Dendritic cell treated with granulocyte-macrophage colony-stimulating factor and Interleukin-4, amounts not matched to agents 40 ng/mL and 50 ng/mL, for 4 days (primary cell): Measurements from ENCODE around the gene GAS2L2.

Source experiments
- H3K27ac Mint-ChIP-seq: one replicate; pipeline ENCODE4 v1.8.0; 2022; ENCODE audit warnings: mild to moderate bottlenecking, mixed read lengths
- H3K27me3 Mint-ChIP-seq: one replicate; pipeline ENCODE4 v1.8.0; 2022; ENCODE audit warnings: mild to moderate bottlenecking, mixed read lengths
- H3K36me3 Mint-ChIP-seq: one replicate; pipeline ENCODE4 v1.8.0; 2022; ENCODE audit warnings: low read depth, mixed read lengths
- H3K4me1 Mint-ChIP-seq: one replicate; pipeline ENCODE4 v1.8.0; 2022; ENCODE audit warnings: low read depth, mixed read lengths
- H3K4me3 Mint-ChIP-seq: one replicate; pipeline ENCODE4 v1.8.0; 2022; ENCODE audit warnings: mild to moderate bottlenecking, moderate library complexity, mixed read lengths
- H3K9me3 Mint-ChIP-seq: one replicate; pipeline ENCODE4 v1.8.0; 2022; ENCODE audit warnings: mixed read lengths
- intact Hi-C: fragments of 100-400 bp; cut with micrococcal nuclease; formaldehyde crosslinking; loops from one replicate; pipeline ENCODE4 v1.15.0; 2022

The GAS2L2 gene

GRCh38 chr17:35734396-35734795 lies 18.6 kb downstream of the GAS2L2 start:
- peaks cover 41% of the 10 kb centered on the region for H3K27me3 Mint-ChIP-seq
- H3K4me1 Mint-ChIP-seq: peaks cover 13% of the 10 kb centered on the region
- no peak overlapping the region for H3K4me3 Mint-ChIP-seq
- H3K36me3 Mint-ChIP-seq: no peaks in the 10 kb centered on the region
- H3K9me3 Mint-ChIP-seq: no peaks in the 10 kb centered on the region
- intact Hi-C loops: no loop called here
- no peak overlapping the region for H3K27ac Mint-ChIP-seq

GRCh38 chr17:35733366-35733765 lies 19.7 kb downstream of the GAS2L2 start:
- intact Hi-C loops: no loop called here
- no peak overlapping the region for H3K4me3 Mint-ChIP-seq
- H3K4me1 Mint-ChIP-seq: peaks cover 13% of the 10 kb centered on the region
- no peak overlapping the region for H3K27ac Mint-ChIP-seq
- H3K27me3 Mint-ChIP-seq: peaks cover 33% of the 10 kb centered on the region
- no peaks in the 10 kb centered on the region for H3K9me3 Mint-ChIP-seq
- peaks cover 4% of the 10 kb centered on the region for H3K36me3 Mint-ChIP-seq

GRCh38 chr17:35732806-35733136 lies 20.3 kb downstream of the GAS2L2 start:
- Mint-ChIP-seq H3K9me3 (no peaks in the 10 kb centered on the region), H3K27me3 (peaks cover 33% of the 10 kb centered on the region), H3K4me3 (no peak overlapping the region), H3K36me3 (peaks cover 10% of the 10 kb centered on the region), H3K27ac (no peak overlapping the region), H3K4me1 (peaks cover 13% of the 10 kb centered on the region)
- intact Hi-C loops: no loop called here

GRCh38 chr17:35731917-35732805 lies 20.9 kb downstream of the GAS2L2 start:
- no peak overlapping the region for H3K4me3 Mint-ChIP-seq
- no peak overlapping the region for H3K27ac Mint-ChIP-seq
- peaks cover 15% of the 10 kb centered on the region for H3K36me3 Mint-ChIP-seq
- H3K9me3 Mint-ChIP-seq: no peaks in the 10 kb centered on the region
- H3K4me1 Mint-ChIP-seq: peaks cover 13% of the 10 kb centered on the region
- intact Hi-C loops: no loop called here
- peaks cover 33% of the 10 kb centered on the region for H3K27me3 Mint-ChIP-seq

GRCh38 chr17:35731239-35731916 lies 21.7 kb downstream of the GAS2L2 start, which contains the start of gene RASL10B:
Gene RASL10B (plus strand): TSS chr17:35731639. CDS start chr17:35735185, 3,546 bp downstream.
- H3K4me1 Mint-ChIP-seq: peaks cover 13% of the 10 kb centered on the region
- peaks cover 22% of the 10 kb centered on the region for H3K36me3 Mint-ChIP-seq
- H3K27ac Mint-ChIP-seq: no peak within 1 kb of the TSS
- no peaks in the 10 kb centered on the region for H3K9me3 Mint-ChIP-seq
- H3K4me3 Mint-ChIP-seq: peak within 1 kb of the TSS; percentile 44
- intact Hi-C loops: no loop called here
- H3K27me3 Mint-ChIP-seq: peaks cover 33% of the 10 kb centered on the region

- no peak overlapping the region for H3K4me3 Mint-ChIP-seq
- H3K27me3 Mint-ChIP-seq: peaks cover 33% of the 10 kb centered on the region
- H3K9me3 Mint-ChIP-seq: no peaks in the 10 kb centered on the region
- intact Hi-C loops: no loop called here
- no peak overlapping the region for H3K27ac Mint-ChIP-seq
- peaks cover 31% of the 10 kb centered on the region for H3K36me3 Mint-ChIP-seq
- peaks cover 19% of the 10 kb centered on the region for H3K4me1 Mint-ChIP-seq
These were observed 22.5 kb downstream of the GAS2L2 start for GRCh38 chr17:35730400-35731005.

- H3K36me3 Mint-ChIP-seq: peaks cover 42% of the 10 kb centered on the region
- H3K9me3 Mint-ChIP-seq: no peaks in the 10 kb centered on the region
- peaks cover 29% of the 10 kb centered on the region for H3K27me3 Mint-ChIP-seq
- H3K4me1 Mint-ChIP-seq: peaks cover 22% of the 10 kb centered on the region
- H3K4me3 Mint-ChIP-seq: no peak overlapping the region
- intact Hi-C loops: no loop called here
- H3K27ac Mint-ChIP-seq: no peak overlapping the region
These were observed 23.6 kb downstream of the GAS2L2 start for GRCh38 chr17:35729405-35729833.

GRCh38 chr17:35728551-35728950 lies 24.5 kb downstream of the GAS2L2 start:
- Mint-ChIP-seq H3K36me3 (peaks cover 50% of the 10 kb centered on the region), H3K27ac (no peak overlapping the region), H3K4me1 (peaks cover 22% of the 10 kb centered on the region), H3K27me3 (peaks cover 28% of the 10 kb centered on the region), H3K9me3 (no peaks in the 10 kb centered on the region), H3K4me3 (no peak overlapping the region)
- intact Hi-C loops: no loop called here

GRCh38 chr17:35727635-35728034 lies 25.4 kb downstream of the GAS2L2 start:
- intact Hi-C loops: no loop called here
- Mint-ChIP-seq H3K27me3 (peaks cover 26% of the 10 kb centered on the region), H3K27ac (no peak overlapping the region), H3K36me3 (peaks cover 60% of the 10 kb centered on the region), H3K4me3 (no peak overlapping the region), H3K9me3 (no peaks in the 10 kb centered on the region), H3K4me1 (peaks cover 22% of the 10 kb centered on the region)

GRCh38 chr17:35726953-35727460 lies 26.0 kb downstream of the GAS2L2 start:
- Mint-ChIP-seq H3K4me1 (peaks cover 22% of the 10 kb centered on the region), H3K27ac (no peak overlapping the region), H3K36me3 (peaks cover 64% of the 10 kb centered on the region), H3K27me3 (peaks cover 20% of the 10 kb centered on the region), H3K9me3 (no peaks in the 10 kb centered on the region), H3K4me3 (no peak overlapping the region)
- intact Hi-C loops: no loop called here

GRCh38 chr17:35726127-35726952 lies 26.7 kb downstream of the GAS2L2 start:
- no peak overlapping the region for H3K27ac Mint-ChIP-seq

GRCh38 chr17:35725802-35726126 lies 27.3 kb downstream of the GAS2L2 start:
- peaks cover 73% of the 10 kb centered on the region for H3K36me3 Mint-ChIP-seq
- H3K4me3 Mint-ChIP-seq: no peak overlapping the region
- no peak overlapping the region for H3K27ac Mint-ChIP-seq
- H3K4me1 Mint-ChIP-seq: peaks cover 16% of the 10 kb centered on the region
- intact Hi-C loops: no loop called here
- no peaks in the 10 kb centered on the region for H3K9me3 Mint-ChIP-seq
- H3K27me3 Mint-ChIP-seq: peaks cover 11% of the 10 kb centered on the region

More at GRCh38 chr17:35726127-35726952, 26.7 kb downstream of the GAS2L2 start:
- Mint-ChIP-seq H3K36me3 (peaks cover 71% of the 10 kb centered on the region), H3K4me3 (no peak overlapping the region), H3K4me1 (peaks cover 21% of the 10 kb centered on the region), H3K9me3 (no peaks in the 10 kb centered on the region), H3K27me3 (peaks cover 17% of the 10 kb centered on the region)
- intact Hi-C loops: no loop called here

GRCh38 chr17:35725058-35725457 lies 28.0 kb downstream of the GAS2L2 start:
- Mint-ChIP-seq H3K27me3 (peaks cover 4% of the 10 kb centered on the region), H3K27ac (no peak overlapping the region), H3K4me1 (peaks cover 9% of the 10 kb centered on the region), H3K9me3 (no peaks in the 10 kb centered on the region), H3K36me3 (peaks cover 80% of the 10 kb centered on the region), H3K4me3 (no peak overlapping the region)
- intact Hi-C loops: no loop called here
